Rectal smooth muscle tissue (tissue), 1 donor: ENCODE results near the gene TAS2R30.

ENCODE experiments used
- H3K27ac ChIP-seq: one replicate; pipeline ENCODE4 v1.7.0; 2013; ENCODE audit warnings: low read depth, low read length, inconsistent platforms
- H3K27me3 ChIP-seq: one replicate; pipeline ENCODE4 v1.7.0; 2013; ENCODE audit warnings: low read length; ENCODE audit not compliant: control insufficient read depth, insufficient read depth
- H3K36me3 ChIP-seq: one replicate; pipeline ENCODE4 v1.7.0; 2013; ENCODE audit warnings: low read length; ENCODE audit not compliant: control insufficient read depth, insufficient read depth
- H3K4me1 ChIP-seq: one replicate; pipeline ENCODE4 v1.7.0; 2013; ENCODE audit warnings: low read length; ENCODE audit not compliant: control insufficient read depth, insufficient read depth
- H3K4me3 ChIP-seq: one replicate; pipeline ENCODE4 v1.7.0; 2013; ENCODE audit warnings: low read length
- H3K9ac ChIP-seq: one replicate; pipeline ENCODE4 v1.7.0; 2013; ENCODE audit warnings: low read length

Gene TAS2R30

GRCh38 chr12:11134305-11134704, at the start of gene TAS2R30:
Gene TAS2R30 (minus strand): TSS chr12:11134644. CDS start chr12:11134244, 400 bp downstream.
- H3K4me1 ChIP-seq = no peaks in the 10 kb centered on the region

GRCh38 chr12:11183011-11183410, 48.6 kb upstream of the TAS2R30 start:
- H3K4me1 ChIP-seq = no peaks in the 10 kb centered on the region
- no peaks in the 10 kb centered on the region for H3K27me3 ChIP-seq
- no peak overlapping the region for H3K9ac ChIP-seq
- H3K4me3 ChIP-seq = no peak overlapping the region
- H3K27ac ChIP-seq = no peak overlapping the region
- no peaks in the 10 kb centered on the region for H3K36me3 ChIP-seq

More at GRCh38 chr12:11134305-11134704, at the start of gene TAS2R30:
- Histone ChIP-seq H3K27me3 (no peaks in the 10 kb centered on the region), H3K9ac (no peak within 1 kb of the TSS), H3K4me3 (no peak within 1 kb of the TSS), H3K27ac (no peak within 1 kb of the TSS), H3K36me3 (no peaks in the 10 kb centered on the region)

- no peaks in the 10 kb centered on the region for H3K36me3 ChIP-seq
- H3K4me3 ChIP-seq = no peak overlapping the region
- H3K9ac ChIP-seq = no peak overlapping the region
- H3K27me3 ChIP-seq = no peaks in the 10 kb centered on the region
- no peak overlapping the region for H3K27ac ChIP-seq
- no peaks in the 10 kb centered on the region for H3K4me1 ChIP-seq
These were observed 48.1 kb upstream of the TAS2R30 start for GRCh38 chr12:11182529-11182928.

- Histone ChIP-seq H3K9ac (no peak overlapping the region), H3K4me3 (no peak overlapping the region), H3K27ac (no peak overlapping the region), H3K36me3 (no peaks in the 10 kb centered on the region), H3K27me3 (no peaks in the 10 kb centered on the region), H3K4me1 (peaks cover 2% of the 10 kb centered on the region)
These were observed 43.8 kb upstream of the TAS2R30 start for GRCh38 chr12:11178250-11178649.

GRCh38 chr12:11174022-11174421, 39.6 kb upstream of the TAS2R30 start:
- no peaks in the 10 kb centered on the region for H3K36me3 ChIP-seq
- H3K27me3 ChIP-seq = no peaks in the 10 kb centered on the region
- no peak overlapping the region for H3K4me3 ChIP-seq
- no peak overlapping the region for H3K9ac ChIP-seq
- H3K4me1 ChIP-seq = peaks cover 18% of the 10 kb centered on the region
- no peak overlapping the region for H3K27ac ChIP-seq

GRCh38 chr12:11171969-11172675, 37.7 kb upstream of the TAS2R30 start:
- H3K4me1 ChIP-seq = peaks cover 19% of the 10 kb centered on the region

GRCh38 chr12:11171145-11171968, 36.9 kb upstream of the TAS2R30 start, which contains the start of gene SMIM10L1:
Gene SMIM10L1 (plus strand): TSS chr12:11171194. CDS start chr12:11171357, 163 bp downstream.
- Histone ChIP-seq H3K4me1 (peaks cover 19% of the 10 kb centered on the region), H3K27me3 (no peaks in the 10 kb centered on the region), H3K9ac (peak within 1 kb of the TSS; percentile 81), H3K4me3 (peak within 1 kb of the TSS; percentile 95), H3K27ac (peak within 1 kb of the TSS; percentile 93), H3K36me3 (no peaks in the 10 kb centered on the region)

More at GRCh38 chr12:11171969-11172675, 37.7 kb upstream of the TAS2R30 start:
- H3K36me3 ChIP-seq = no peaks in the 10 kb centered on the region
- H3K27ac ChIP-seq = peak overlapping the region; percentile 93
- H3K4me3 ChIP-seq = peak overlapping the region; percentile 95
- no peaks in the 10 kb centered on the region for H3K27me3 ChIP-seq
- H3K9ac ChIP-seq = peak overlapping the region; percentile 60

- Histone ChIP-seq H3K4me3 (peak overlapping the region; percentile 95), H3K27ac (peak overlapping the region; percentile 93), H3K4me1 (peaks cover 19% of the 10 kb centered on the region), H3K9ac (peak overlapping the region; percentile 81), H3K36me3 (no peaks in the 10 kb centered on the region), H3K27me3 (no peaks in the 10 kb centered on the region)
These were observed 36.3 kb upstream of the TAS2R30 start for GRCh38 chr12:11170810-11171144.

- H3K27ac ChIP-seq = no peak overlapping the region
- peaks cover 9% of the 10 kb centered on the region for H3K4me1 ChIP-seq
These were observed 31.9 kb upstream of the TAS2R30 start for GRCh38 chr12:11166300-11166699.

GRCh38 chr12:11164384-11164783, 29.9 kb upstream of the TAS2R30 start:
- no peak overlapping the region for H3K9ac ChIP-seq
- peaks cover 4% of the 10 kb centered on the region for H3K4me1 ChIP-seq
- no peak overlapping the region for H3K27ac ChIP-seq
- H3K27me3 ChIP-seq = no peaks in the 10 kb centered on the region
- peaks cover 4% of the 10 kb centered on the region for H3K36me3 ChIP-seq
- no peak overlapping the region for H3K4me3 ChIP-seq

More at GRCh38 chr12:11166300-11166699, 31.9 kb upstream of the TAS2R30 start:
- no peaks in the 10 kb centered on the region for H3K27me3 ChIP-seq
- no peak overlapping the region for H3K4me3 ChIP-seq
- peaks cover 4% of the 10 kb centered on the region for H3K36me3 ChIP-seq
- H3K9ac ChIP-seq = no peak overlapping the region

- no peak overlapping the region for H3K9ac ChIP-seq
- peaks cover 4% of the 10 kb centered on the region for H3K36me3 ChIP-seq
- no peak overlapping the region for H3K27ac ChIP-seq
- H3K4me3 ChIP-seq = no peak overlapping the region
- no peaks in the 10 kb centered on the region for H3K4me1 ChIP-seq
- no peaks in the 10 kb centered on the region for H3K27me3 ChIP-seq
These were observed 28.1 kb upstream of the TAS2R30 start for GRCh38 chr12:11162502-11162901.

- Histone ChIP-seq H3K4me1 (no peaks in the 10 kb centered on the region), H3K9ac (no peak overlapping the region), H3K36me3 (peaks cover 4% of the 10 kb centered on the region), H3K27ac (no peak overlapping the region), H3K27me3 (no peaks in the 10 kb centered on the region), H3K4me3 (no peak overlapping the region)
These were observed 24.5 kb upstream of the TAS2R30 start for GRCh38 chr12:11158885-11159444.
